C4-2B (cell line): ENCODE measurements around the gene IKZF1.

Experiments
- H3K27ac ChIP-seq: fragments of 450-650 bp; 2 replicates; pipeline ENCODE4 v1.5.1; 2017
- ZFX ChIP-seq: fragments of 450-650 bp; IDR thresholded peaks from 2 replicates; pipeline ENCODE4 v1.6.1; 2017
- TF ChIP-seq, protein P1 (sequence below): fragments of 450-650 bp; conservative IDR thresholded peaks from 2 replicates; pipeline ENCODE4 v1.5.1; 2017; ENCODE audit warnings: mild to moderate bottlenecking

The IKZF1 gene

DNA sequence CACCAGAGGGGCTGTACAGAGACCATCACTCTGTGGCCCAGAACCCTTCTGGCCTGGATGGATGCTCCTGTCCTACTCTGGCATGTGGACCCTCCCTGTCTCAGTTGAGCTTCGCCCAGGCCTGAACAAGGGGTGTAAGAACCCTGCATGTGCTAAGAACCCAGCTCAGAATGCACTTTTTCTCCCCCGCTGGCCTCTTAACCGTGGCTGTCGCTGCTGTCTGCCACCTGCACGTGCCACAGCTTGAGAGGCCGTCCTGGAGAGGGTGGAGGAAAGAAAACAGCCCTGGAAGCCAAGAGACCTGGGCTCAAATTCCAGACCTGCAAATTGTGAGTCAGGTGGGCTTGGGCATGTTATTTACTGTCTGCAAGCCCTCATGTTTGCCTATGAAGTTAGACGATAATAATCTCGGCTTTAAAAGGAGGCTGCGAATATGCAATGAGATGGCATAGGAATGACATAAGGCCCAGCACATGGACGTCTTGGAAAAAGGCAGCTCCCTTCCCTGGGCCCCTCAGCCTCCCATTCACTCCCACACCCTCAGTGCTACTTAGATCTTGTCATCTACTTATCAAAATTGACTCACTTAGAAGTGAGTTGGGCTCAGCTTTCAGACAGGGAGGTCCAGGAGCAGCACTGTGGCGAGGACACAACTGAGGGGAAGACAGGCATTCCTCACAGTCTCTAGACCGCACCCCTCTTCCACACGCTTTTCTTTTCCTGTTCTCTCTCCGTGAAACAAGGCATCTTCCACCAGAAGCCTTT, 114.2 kb downstream of the IKZF1 start:
- no peak for TF ChIP-seq ZFX
- TF ChIP-seq, protein P1, sequence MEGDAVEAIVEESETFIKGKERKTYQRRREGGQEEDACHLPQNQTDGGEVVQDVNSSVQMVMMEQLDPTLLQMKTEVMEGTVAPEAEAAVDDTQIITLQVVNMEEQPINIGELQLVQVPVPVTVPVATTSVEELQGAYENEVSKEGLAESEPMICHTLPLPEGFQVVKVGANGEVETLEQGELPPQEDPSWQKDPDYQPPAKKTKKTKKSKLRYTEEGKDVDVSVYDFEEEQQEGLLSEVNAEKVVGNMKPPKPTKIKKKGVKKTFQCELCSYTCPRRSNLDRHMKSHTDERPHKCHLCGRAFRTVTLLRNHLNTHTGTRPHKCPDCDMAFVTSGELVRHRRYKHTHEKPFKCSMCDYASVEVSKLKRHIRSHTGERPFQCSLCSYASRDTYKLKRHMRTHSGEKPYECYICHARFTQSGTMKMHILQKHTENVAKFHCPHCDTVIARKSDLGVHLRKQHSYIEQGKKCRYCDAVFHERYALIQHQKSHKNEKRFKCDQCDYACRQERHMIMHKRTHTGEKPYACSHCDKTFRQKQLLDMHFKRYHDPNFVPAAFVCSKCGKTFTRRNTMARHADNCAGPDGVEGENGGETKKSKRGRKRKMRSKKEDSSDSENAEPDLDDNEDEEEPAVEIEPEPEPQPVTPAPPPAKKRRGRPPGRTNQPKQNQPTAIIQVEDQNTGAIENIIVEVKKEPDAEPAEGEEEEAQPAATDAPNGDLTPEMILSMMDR: 0 out of 2 replicates have a peak, but pooled peaks have one; percentile 25
- no peak overlapping the region for H3K27ac ChIP-seq

DNA sequence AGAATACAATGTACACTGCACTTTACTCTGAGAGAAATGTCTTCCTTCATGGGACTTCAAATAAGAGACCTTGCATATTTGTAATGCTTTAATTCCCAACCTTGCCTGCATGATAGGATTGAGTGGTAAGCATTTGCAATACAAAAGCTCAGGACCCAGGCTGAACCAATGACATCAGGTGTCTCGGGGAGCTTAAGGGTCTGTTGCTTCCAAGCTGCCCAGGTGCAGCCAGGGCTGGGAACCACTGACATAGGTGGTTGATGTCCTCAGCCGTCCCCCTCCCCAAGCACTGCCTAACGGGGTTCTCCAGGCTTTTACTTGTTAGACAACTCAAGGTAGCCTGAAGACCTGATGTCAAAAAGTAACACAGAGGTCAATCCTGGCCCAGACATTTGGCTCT, 116.5 kb downstream of the IKZF1 start:
- no peak for TF ChIP-seq ZFX
- TF ChIP-seq, protein P1: no peak
- H3K27ac ChIP-seq: no peak overlapping the region

DNA sequence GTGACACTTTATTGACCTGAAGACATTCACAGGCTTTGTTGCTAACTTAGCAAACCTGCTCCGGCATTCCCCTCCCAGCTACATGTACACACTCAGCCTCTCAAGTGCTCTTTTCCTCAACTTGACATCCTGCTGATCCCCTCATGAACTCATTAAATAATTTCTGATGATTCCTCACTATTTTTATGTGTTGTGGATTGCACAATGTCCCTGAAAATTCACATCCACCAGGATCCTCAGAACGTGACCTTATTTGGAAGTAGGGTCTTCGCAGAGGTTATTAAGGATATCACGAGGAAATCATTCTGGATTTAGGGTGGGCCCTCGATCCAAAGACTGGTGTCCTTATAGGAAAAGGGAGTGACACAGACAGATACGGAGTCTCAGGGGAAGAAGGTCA, 118.3 kb downstream of the IKZF1 start:
- no peak overlapping the region for H3K27ac ChIP-seq
- TF ChIP-seq, protein P1: no peak
- TF ChIP-seq ZFX: no peak

DNA sequence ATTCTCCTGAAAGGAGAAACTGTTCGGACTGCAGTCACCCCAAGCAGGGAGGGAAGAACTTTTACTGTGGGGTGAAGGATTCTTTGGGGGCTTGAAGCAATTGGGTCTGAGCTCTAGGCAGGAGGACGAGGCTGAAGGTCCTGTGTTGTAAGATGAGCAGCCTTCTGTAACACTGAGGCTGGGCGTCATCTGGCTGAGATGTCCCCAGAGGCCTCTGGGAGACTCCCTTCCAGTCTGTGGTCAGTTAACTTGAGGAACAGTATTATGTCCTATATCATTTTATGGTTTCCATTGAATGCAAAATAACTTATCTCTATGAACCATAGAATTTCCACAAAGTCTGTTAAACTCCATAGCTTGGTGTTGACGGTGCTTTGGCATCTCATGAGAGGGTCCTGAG, 119.3 kb downstream of the IKZF1 start:
- no peak overlapping the region for H3K27ac ChIP-seq
- TF ChIP-seq, protein P1: no peak
- no peak for TF ChIP-seq ZFX

DNA sequence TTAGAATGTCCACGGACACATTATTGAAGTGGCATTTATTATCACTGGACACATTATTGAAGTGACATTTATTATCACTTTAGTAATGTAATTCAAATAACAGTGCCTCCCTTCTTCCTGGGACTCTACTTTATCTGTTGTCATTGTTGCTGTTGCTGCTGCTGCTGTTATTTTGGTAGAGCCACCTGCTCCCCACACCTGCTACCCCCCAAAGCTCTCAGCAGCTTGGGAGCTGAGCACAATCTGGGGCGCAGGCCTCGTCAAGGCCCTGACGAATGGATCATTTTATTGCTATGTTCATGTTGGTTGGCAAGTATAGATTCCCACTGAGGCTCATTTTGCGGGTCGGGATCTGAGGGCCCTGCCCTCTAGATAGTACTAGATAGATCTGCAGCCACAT, 120.8 kb downstream of the IKZF1 start:
- no peak overlapping the region for H3K27ac ChIP-seq

DNA sequence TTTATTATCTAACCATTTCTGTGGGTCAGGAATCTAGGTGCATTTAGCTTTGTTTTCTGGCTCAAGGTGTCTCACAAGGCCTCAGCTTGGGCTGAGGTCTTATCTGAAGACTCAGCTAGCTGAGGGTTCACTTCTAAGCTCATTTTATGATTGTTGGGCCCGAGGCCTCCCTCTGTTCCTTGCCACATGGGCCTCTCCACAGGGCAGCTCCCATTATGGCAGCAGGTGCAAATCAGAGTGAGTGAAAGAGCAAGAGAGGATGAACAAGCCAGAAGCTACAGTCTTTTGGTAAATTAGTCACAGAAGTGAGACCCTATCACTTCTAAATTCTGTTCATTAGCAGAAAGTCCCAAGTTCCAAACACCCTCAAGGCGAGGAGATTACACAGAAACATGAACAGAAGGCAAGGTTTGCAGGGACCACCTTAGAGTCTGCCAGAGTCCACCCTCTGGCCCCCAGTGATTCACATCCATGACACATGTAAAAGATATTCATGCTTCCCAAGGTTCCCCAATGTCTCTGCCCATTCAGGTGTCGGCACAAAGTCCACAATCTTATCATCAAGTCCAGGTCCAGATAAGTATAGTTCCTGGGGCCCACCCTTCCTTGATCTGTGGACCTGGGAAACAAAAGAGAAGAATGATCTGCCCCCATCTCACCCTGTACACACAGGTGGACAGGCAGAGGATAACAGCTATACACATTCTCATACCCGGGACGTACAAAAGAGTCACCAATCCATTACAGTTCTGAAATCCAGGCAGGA, 121.9 kb downstream of the IKZF1 start:
- TF ChIP-seq ZFX: no peak
- TF ChIP-seq, protein P1: no peak
- H3K27ac ChIP-seq: no peak overlapping the region

More for the DNA sequence above, 120.8 kb downstream of the IKZF1 start:
- no peak for TF ChIP-seq ZFX
- TF ChIP-seq, protein P1: no peak

DNA sequence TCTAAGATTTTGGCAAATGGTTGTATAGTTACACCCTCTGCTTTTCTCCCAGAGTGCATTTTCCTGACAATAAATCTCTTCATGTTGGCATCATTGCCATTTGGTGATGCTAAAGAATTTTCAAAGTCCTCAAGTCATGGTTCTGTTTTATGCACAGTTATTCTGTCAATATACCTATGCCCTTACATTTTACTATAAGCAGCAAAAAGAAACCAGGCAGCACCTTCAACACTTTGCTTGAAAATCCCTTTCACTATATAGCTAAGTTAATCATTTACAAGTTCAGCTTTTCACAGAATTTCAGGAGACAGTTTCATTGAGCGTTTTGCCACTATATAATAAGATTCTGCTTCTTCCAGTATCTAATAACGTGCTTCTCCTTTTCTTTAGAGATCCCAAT, 123.0 kb downstream of the IKZF1 start:
- TF ChIP-seq, protein P1: no peak

More for the DNA sequence above, 123.0 kb downstream of the IKZF1 start:
- H3K27ac ChIP-seq: no peak overlapping the region
